ENCODE data around the gene NCAPG2. TPM values are rescaled to one million over a fixed set of nuclear protein-coding genes. Genes with fewer than 3 reads are reported as not detected.

NCAPG2 gene
- total and polyA plus RNA-seq, 2 experiments from 2014 or later, result 15.6 to 17.3 TPM

- H3K4me3 ChIP-seq, result no peak overlapping the region
- H3K4me2 ChIP-seq (ENCODE audit: unreplicated experiment), result no peak overlapping the region
- peaks cover 21% of the 10 kb centered on the region for H3K27me3 ChIP-seq (replicated peaks; ENCODE audit: insufficient read depth)
- H3K9me3 ChIP-seq (ENCODE audit: low read depth), result no peaks in the 10 kb centered on the region
- no peaks in the 10 kb centered on the region for H3K9me2 ChIP-seq (ENCODE audit: insufficient read depth)
- TF ChIP-seq EZH2 (IDR thresholded peaks at IDR 0.05; ENCODE audit: insufficient read depth, poor library complexity, severe bottlenecking) (no peak), EZH2phosphoT487 (IDR thresholded peaks at IDR 0.05; ENCODE audit: insufficient read depth, low read depth) (no peak)
- H3K27ac ChIP-seq, result no peak overlapping the region
- no peaks in the 10 kb centered on the region for H3K36me3 ChIP-seq (ENCODE audit: low read depth)
- no peaks in the 10 kb centered on the region for H3K4me1 ChIP-seq (ENCODE audit: insufficient read depth)
- in situ Hi-C loops (cut with MboI), result no loop called here
- DNase-seq, result no peak
- H3F3A ChIP-seq (ENCODE audit: insufficient read depth), result no peaks in the 10 kb centered on the region
- H2AFZ ChIP-seq, result no peak overlapping the region
- H3K9ac ChIP-seq, result no peak overlapping the region
- 36 to 40% methylated on average over 6 of the region's 6 CpGs for WGBS, 2 experiments (ENCODE audit: low coverage in 1 of 2, low lambda C conversion rate in 2 of 2, missing lambda C conversion rate in 2 of 2)
- H4K20me1 ChIP-seq (ENCODE audit: insufficient read depth), result no peaks in the 10 kb centered on the region
- no peaks in the 10 kb centered on the region for H3K79me2 ChIP-seq (ENCODE audit: insufficient read depth)
Observed at GRCh38 chr7:158582089-158582456, 122.5 kb downstream of the NCAPG2 start.

- Histone ChIP-seq H3K9ac (no peak overlapping the region), H3K9me2 (ENCODE audit: insufficient read depth) (no peaks in the 10 kb centered on the region), H3K4me1 (ENCODE audit: insufficient read depth) (no peaks in the 10 kb centered on the region), H3K4me2 (ENCODE audit: unreplicated experiment) (no peak overlapping the region), H3F3A (ENCODE audit: insufficient read depth) (no peaks in the 10 kb centered on the region), H3K27me3 (replicated peaks; ENCODE audit: insufficient read depth) (peaks cover 21% of the 10 kb centered on the region), H3K36me3 (ENCODE audit: low read depth) (no peaks in the 10 kb centered on the region), H3K79me2 (ENCODE audit: insufficient read depth) (no peaks in the 10 kb centered on the region), H3K4me3 (no peak overlapping the region), H2AFZ (no peak overlapping the region), H4K20me1 (ENCODE audit: insufficient read depth) (no peaks in the 10 kb centered on the region), H3K9me3 (ENCODE audit: low read depth) (no peaks in the 10 kb centered on the region), H3K27ac (no peak overlapping the region)
- TF ChIP-seq EZH2 (IDR thresholded peaks at IDR 0.05; ENCODE audit: insufficient read depth, poor library complexity, severe bottlenecking) (no peak), EZH2phosphoT487 (IDR thresholded peaks at IDR 0.05; ENCODE audit: insufficient read depth, low read depth) (no peak)
- in situ Hi-C loops (cut with MboI), result no loop called here
- DNase-seq, result no peak
- 42 to 50% methylated on average over 7 of the region's 7 CpGs for WGBS, 2 experiments (ENCODE audit: low coverage in 1 of 2, low lambda C conversion rate in 2 of 2, missing lambda C conversion rate in 2 of 2)
Observed at GRCh38 chr7:158581440-158582088, 123.0 kb downstream of the NCAPG2 start.

Small RNAs within 50 kb of the gene (microRNA-seq; reads per million reads assigned to microRNA genes)
- gene MIR5707 (ENCODE audit: borderline number of aligned reads), result not detected

Small RNAs within 50 kb of the gene (small RNA-seq; reads per million reads assigned to genes)
- gene MIR5707 (ENCODE audit: low read depth, low replicate concordance) (not detected), gene THAP5P1 (ENCODE audit: low read depth, low replicate concordance) (not detected)

Other genes starting within 250 kb of the NCAPG2 start
- gene PTPRN2, start 117.0 kb downstream of the NCAPG2 start, total RNA-seq (2014; rRNA removed; shearing (Covaris generic)), result not detected in 2 replicates
- 0.13 TPM in 1 of 2 replicates, not detected in the other for gene PTPRN2, start 117.0 kb downstream of the NCAPG2 start, polyA plus RNA-seq (2016; fragmentation: Nextera tagmentation; extraction: Ambion mirVana)
- gene ESYT2, start 124.7 kb upstream of the NCAPG2 start, total RNA-seq (2014; rRNA removed; shearing (Covaris generic)), result 118 and 129 TPM in 2 replicates
- 48.7 and 49.9 TPM in 2 replicates for gene ESYT2, start 124.7 kb upstream of the NCAPG2 start, polyA plus RNA-seq (2016; fragmentation: Nextera tagmentation; extraction: Ambion mirVana)
- gene DYNC2I1, start 151.8 kb upstream of the NCAPG2 start, total RNA-seq (2014; rRNA removed; shearing (Covaris generic)), result 6.5 and 6.7 TPM in 2 replicates
- gene DYNC2I1, start 151.8 kb upstream of the NCAPG2 start, polyA plus RNA-seq (2016; fragmentation: Nextera tagmentation; extraction: Ambion mirVana), result 17.3 and 21.6 TPM in 2 replicates